ENCODE data around the gene GLCE. TPM values are rescaled to one million over a fixed set of nuclear protein-coding genes. Genes with fewer than 3 reads are reported as not detected.
"Not testable (repeated sequence)": the region's sequence is repeated elsewhere in the genome, so short reads cannot be mapped to it uniquely, and the experiment has no call there.

The GLCE gene
- total RNA-seq, 1 experiment from 2014 or later: 43.3 TPM

DNA sequence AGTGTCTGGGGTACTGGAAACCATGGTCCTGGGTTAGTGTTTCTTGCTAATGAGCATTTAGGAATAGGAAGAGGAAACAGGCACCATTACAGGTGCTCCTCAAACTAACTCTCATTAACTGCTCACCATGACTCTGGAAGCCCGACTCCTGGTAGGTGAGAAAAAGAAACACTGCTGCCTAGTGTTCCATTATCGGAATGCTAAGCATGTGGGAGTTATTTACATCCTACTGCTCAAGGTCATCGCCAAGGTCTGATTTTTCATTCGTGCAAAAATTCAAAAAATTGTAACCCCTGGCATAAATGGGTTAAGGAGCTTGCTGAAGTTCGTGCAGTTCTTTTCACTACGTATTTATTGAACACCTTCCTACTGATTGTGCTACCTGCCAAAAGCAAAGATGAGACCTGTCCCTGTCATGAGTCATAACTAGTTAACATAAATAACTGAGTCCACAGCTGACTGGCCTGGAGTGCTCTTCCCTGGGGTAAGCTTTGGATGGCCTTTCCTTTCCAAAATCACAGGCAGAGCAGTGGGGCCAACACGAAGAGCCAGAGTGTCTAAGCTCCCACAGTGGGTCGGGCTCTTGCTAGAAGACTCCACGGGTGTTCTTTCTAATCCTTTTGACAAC lies 115.6 kb downstream of the GLCE start:
- in situ Hi-C loops (cut with HindIII; ENCODE audit: low pct_unique_long_range_greater_than_20kb, low sequenced_read_pairs): no loop called here
- DNase-seq (ENCODE audit: low read depth, low spot score): no peak

DNA sequence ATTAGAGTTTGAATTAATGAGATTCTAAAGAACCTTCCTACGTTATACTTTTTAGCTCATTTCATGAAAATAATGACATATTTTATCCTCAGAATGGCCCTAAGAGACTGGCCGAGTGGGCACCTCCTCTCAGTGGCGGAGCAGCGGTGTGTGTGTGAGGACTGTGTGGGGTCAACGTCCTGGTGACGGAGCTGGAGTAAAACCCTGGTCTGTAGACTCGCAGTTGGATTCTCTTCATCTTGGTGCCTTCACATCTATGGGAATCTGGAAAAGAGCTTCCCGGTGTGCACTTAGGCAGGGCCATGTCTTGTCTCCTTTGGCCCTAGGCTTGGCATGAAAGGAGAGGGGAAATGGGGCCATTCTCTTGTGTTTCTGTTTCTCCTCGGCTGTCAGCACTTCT lies 116.9 kb downstream of the GLCE start:
- no peak for DNase-seq (ENCODE audit: low read depth, low spot score)
- in situ Hi-C loops (cut with HindIII; ENCODE audit: low pct_unique_long_range_greater_than_20kb, low sequenced_read_pairs): no loop called here

DNA sequence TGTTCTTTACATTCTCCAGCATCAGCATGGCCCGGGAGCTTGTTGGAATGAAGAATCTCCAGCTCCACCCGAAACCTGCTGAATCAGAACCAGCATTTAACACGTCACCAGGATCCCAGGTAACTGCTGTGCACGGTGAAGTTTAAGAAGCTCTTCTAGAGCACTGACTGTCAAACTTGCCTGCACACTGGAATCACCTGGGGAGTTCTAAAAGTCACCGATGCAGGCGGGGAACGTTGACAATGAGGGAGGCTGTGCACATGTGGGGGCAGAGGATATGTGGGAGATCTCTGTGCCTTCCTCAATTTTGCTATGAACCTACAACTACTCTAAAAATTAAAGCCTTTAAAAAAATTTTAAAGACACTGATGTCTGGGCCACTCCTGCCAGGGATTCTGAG lies 119.2 kb downstream of the GLCE start:
- DNase-seq (ENCODE audit: low read depth, low spot score): no peak
- in situ Hi-C loops (cut with HindIII; ENCODE audit: low pct_unique_long_range_greater_than_20kb, low sequenced_read_pairs): no loop called here

DNA sequence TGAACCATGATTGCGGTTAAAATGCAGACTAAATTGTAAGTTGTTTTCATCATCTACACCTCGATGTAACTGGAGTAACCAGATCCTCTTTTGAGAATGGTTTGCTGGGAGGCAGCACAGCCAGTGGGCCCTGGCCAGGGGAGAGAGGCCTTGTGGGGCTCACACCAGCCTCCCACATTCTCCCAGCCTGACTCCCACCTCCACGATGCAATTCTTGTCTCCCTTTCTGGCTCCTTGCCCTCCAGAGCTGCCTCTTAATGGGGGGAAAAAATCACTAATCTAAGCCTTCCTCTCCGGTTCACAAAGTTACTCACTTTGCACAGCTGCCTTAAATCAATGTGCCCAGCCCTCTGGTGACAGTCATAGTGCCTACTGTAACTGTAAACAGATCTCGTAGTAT lies 120.3 kb downstream of the GLCE start:
- DNase-seq (ENCODE audit: low read depth, low spot score): no peak
- in situ Hi-C loops (cut with HindIII; ENCODE audit: low pct_unique_long_range_greater_than_20kb, low sequenced_read_pairs): no loop called here

DNA sequence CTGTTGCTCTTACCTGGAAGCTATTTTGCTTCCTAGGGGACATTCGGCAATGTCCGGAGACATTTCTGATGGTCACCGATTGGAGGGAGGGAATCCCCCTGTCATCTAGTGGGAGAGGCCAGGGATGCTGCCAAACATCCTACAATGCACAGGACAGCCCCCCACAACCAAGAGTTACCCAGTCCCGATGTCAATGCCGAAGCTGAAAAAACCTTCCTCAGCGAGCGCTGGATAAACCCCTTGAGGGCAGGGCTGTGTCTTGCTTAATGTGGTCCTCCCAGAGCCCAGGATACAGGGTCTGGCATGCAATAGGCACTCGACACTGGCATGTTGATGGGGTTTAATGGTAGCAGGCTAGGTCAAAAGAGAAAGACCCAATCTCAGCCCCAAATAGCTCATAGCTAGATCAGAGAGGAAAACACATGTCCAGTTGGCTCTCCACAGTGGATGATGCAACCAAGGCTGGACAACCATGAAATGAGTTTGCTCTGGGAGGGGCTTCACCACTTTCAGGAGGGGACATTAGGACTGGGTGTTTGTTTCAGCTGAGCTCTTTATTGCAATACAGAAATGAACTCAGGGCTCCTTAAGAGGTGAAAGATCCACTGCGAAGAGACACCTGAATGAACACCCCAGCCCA lies 121.8 kb downstream of the GLCE start:
- in situ Hi-C loops (cut with HindIII; ENCODE audit: low pct_unique_long_range_greater_than_20kb, low sequenced_read_pairs): no loop called here
- no peak for DNase-seq (ENCODE audit: low read depth, low spot score)

DNA sequence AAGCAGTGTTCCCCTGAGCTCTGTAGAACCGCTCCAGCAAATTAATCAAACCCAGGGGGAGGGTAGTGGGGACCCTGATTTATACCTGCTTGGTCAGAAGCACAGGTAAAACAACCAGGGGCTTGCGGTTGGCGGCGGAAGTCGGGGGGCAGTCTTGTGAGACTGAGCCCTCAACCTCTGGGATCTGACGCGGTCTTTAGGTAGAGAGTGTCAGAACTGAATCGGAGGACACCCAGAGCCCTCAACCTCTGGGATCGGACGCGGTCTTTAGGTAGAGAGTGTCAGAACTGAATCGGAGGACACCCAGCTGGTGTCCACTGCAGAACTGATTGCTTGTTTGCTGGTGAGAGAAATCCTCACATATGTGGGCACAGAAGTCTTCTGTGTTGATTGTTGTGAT lies 125.4 kb downstream of the GLCE start:
- no peak for DNase-seq (ENCODE audit: low read depth, low spot score)
- in situ Hi-C loops (cut with HindIII; ENCODE audit: low pct_unique_long_range_greater_than_20kb, low sequenced_read_pairs): no loop called here

DNA sequence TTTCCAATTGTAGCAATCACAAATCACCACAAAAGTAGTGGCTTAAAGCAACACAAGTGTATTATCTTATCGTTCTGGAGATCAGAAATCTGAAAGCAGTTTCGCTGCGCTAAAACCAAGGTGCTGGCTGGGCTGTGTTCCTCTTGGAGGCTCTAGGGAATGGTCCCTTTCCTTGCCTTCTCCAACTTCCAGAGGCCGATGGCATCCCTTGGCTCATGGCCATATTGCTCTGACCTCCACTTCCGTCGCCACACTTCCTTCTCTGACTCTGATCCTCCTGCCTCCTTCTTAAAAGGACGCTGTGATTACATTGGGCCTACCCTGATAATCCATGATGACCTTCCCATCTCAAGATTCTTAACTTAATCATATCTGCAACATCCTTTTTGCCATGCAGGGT lies 127.6 kb downstream of the GLCE start:
- in situ Hi-C loops (cut with HindIII; ENCODE audit: low pct_unique_long_range_greater_than_20kb, low sequenced_read_pairs): no loop called here
- no peak for DNase-seq (ENCODE audit: low read depth, low spot score)

DNA sequence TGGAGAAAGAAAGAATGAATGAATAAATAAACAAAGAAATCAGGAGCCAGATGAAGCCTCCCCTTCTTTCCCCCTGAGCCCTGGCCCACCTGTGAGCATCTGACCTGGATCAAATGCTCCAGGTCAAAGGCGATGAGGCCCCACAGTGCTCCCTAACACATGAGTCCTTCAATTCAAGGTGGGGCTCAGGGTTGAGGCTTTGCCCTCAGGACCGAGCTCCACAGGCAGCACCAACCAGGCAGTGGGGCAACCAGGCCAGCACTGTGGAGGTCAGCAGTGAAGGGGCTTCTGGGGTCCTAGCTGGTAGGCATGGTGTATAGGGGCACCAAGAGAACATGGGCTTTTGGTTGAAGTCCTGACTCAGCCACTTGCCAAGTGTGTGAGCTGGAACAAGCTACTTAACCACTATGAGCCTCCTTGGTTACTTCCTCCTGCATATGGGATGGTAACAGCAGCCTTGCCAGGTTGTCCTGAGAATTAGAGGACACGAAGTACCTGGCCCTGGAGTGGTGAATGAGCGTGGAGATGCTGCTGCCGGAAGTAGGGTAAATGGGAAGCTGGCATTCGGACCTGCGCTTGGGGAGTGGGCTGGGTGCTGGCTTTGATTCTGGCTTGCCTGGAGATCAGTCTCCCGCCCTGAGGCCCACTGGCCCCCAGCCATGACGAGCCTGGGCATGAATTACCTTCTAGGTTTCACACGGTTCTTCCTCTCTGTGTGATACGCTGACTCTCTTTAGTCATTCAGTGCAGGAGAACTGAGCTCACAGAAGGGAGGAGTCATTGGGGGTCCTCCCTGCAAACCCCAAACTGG lies 128.3 kb downstream of the GLCE start:
- in situ Hi-C loops (cut with HindIII; ENCODE audit: low pct_unique_long_range_greater_than_20kb, low sequenced_read_pairs): no loop called here
- DNase-seq (ENCODE audit: low read depth, low spot score): no peak

DNA sequence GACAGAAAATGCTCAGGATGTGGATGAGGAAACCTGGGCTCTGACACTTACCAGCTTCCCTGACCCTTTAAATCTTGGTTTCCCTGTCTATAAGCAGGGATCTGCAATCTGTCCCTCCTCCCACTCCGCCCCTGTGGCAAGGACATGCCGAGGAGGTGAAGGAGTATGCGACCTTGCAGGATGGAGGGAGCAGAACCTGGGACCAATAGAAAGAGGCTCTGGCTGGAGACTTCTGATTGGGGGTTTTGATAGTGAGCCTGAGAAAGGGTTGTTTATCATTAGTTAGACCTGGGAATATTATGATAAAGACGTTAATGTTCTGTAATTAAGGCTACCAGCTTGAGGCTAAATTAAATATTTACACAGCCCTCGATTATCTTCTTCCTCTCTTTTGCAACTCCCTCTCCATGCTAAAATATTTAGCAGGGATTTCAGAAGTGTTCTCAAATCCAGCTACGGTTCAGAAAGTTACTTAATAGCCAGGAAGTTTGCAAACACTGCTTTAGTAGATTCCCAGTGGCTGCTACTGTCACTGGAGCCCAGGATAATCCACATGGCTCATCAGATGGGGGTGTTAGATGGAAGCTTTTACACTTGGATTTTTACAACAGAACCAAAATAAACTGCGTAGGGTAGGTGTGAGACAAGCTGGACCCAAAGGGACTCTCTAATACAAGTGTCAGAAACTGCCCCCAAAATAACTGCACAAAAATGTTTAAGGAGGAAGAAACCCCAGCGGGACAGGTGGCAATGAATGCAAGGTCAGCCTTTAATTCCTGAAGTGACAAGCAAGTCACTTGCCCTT lies 129.1 kb downstream of the GLCE start:
- in situ Hi-C loops (cut with HindIII; ENCODE audit: low pct_unique_long_range_greater_than_20kb, low sequenced_read_pairs): no loop called here
- no peak for DNase-seq (ENCODE audit: low read depth, low spot score)

DNA sequence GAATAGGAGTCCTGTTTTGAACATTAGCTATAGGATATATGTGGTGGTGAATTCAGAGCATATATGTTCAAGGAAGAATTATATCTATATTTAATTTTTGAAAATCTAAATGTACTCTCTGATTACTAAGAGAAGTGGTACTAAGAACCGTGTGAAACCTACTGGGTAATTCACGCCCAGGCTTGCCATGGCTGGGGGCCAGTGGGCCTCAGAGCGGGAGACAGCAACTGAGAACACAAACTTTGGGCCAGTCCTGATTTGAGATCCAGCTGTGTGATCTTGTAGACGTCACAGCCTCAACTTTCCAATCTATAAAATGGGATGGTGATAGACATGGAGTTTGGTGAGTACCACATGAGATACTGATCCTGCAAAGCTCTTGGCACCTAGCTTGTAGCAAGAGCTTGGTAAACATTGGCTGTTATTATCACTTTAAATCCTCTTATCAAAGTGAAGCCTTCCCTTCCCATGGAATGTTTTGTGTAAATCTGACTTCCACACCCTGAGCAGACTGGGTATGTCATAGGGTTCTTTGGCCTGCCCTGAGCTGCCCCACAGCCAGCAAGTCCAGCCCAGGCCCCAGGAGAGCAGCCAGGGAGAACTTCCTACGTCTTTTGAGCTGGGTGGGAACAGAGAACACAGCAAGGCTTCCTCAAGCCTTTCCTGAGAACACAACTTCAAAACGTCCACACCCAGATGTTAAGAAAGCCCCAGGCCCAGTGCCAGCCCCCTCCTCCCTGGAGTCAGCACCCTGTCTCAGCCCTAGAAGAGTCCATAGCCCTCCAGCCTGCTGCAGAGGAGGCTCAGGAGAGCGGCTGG lies 130.1 kb downstream of the GLCE start:
- in situ Hi-C loops (cut with HindIII; ENCODE audit: low pct_unique_long_range_greater_than_20kb, low sequenced_read_pairs): no loop called here
- no peak for DNase-seq (ENCODE audit: low read depth, low spot score)

DNA sequence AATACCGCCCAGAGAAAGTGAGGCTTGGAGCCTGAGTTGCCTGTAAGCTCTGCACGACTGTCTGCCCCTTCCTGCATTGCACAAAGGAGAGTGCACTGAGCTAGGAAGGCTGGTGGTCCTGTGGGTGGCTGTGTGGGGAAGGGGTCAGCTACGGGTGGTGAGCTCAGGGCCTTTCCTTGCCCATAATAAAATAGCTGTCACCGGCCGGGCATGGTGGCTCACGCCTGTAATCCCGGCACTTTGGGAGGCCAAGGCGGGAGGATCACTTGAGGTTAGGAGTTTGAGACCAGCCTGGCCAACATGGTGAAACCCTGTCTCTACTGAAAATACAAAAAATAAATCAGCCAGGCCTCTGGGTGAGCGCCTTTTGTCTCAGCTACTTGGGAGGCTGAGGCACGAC lies 131.2 kb downstream of the GLCE start:
- DNase-seq (ENCODE audit: low read depth, low spot score); in situ Hi-C loops (cut with HindIII; ENCODE audit: low pct_unique_long_range_greater_than_20kb, low sequenced_read_pairs): not testable (repeated sequence)

DNA sequence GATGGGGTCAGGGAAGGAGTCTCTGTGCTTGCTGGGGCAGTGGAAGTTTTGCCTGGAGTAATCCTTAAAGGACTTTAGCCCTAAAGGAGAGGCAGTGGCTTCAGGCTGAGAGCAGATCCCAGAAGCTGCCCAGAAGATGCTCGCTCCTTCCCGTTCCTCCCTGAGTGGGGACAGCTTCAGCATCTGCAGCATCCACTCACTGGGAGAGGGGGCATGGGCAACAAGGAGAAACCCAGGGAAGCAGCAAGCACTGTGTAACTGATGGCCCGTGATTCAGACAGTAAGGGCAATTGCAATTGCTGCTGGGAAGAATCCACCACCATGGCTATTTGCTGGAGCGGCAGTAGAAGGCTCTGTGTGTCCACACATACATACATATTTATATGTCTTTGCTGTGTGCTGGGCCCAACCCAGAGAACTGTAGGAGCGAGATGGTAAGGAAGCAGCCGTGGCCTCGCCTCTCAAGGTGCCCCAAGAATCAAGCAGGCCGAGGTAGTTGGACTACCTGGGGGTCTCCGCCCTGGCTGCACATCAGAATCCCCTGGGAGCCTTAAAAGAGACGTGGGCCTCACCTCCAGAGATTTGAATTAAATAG lies 132.5 kb downstream of the GLCE start:
- in situ Hi-C loops (cut with HindIII; ENCODE audit: low pct_unique_long_range_greater_than_20kb, low sequenced_read_pairs): no loop called here
- no peak for DNase-seq (ENCODE audit: low read depth, low spot score)

DNA sequence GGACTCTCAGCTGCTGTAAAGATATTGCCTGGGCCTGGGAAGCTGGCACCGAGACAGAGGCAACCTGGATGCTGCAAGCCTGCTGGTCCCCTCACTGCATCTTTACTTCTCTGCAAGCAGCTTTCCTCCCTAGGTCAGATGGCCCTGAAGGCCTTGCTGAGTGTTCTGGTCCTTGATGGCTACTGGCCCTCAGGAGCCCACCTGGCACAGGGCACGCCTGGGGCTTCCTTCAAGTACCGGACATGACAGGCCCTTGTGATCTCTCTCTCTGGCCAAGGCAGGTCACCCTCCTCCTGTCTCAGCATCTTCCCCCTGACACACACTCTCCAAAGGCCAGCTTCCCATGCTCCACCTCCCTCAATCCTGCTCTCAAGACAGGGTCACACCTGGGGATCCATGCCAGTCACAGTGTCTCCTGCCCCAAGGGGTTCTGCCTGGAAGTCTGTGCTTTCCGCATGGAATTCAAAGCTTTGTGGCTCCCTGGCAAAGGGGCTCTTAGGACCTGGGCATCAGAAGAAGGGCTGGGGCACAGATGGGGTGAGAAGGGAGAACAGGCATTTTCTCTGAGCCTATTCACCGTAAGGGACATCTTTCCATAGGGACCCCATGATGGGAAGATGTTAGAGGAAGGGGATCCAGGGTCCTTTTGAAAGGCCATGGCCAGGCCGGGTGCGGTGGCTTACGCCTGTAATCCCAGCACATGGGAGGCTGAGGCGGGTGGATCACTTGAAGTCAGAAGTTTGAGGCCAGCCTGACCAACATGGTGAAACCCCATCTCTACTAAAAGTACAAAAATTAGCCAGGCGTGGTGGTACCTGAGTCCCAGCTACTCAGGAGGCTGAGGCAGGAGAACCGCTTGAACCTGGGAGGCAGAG lies 133.5 kb downstream of the GLCE start:
- in situ Hi-C loops (cut with HindIII; ENCODE audit: low pct_unique_long_range_greater_than_20kb, low sequenced_read_pairs): no loop called here
- no peak for DNase-seq (ENCODE audit: low read depth, low spot score)

DNA sequence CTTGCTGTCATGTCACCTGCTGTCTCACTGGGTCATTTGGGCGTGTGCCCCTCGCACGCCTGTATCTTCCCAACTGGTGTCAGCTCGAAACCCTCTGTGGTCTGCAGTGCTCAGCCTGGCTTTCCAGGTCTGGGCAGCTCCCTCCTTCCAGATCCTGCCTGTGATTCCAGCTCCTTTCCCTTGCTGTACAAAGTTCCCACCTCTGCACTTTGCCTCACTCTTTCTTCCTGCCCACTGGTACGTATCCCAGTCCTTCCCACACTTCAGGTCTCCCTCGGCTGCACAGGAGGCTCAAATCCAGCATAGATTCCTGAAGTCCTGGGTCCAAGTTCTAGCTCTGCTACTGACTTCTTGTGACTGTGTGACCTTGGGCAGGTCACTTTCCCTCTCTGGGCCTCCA lies 136.2 kb downstream of the GLCE start:
- DNase-seq (ENCODE audit: low read depth, low spot score): no peak
- in situ Hi-C loops (cut with HindIII; ENCODE audit: low pct_unique_long_range_greater_than_20kb, low sequenced_read_pairs): no loop called here

DNA sequence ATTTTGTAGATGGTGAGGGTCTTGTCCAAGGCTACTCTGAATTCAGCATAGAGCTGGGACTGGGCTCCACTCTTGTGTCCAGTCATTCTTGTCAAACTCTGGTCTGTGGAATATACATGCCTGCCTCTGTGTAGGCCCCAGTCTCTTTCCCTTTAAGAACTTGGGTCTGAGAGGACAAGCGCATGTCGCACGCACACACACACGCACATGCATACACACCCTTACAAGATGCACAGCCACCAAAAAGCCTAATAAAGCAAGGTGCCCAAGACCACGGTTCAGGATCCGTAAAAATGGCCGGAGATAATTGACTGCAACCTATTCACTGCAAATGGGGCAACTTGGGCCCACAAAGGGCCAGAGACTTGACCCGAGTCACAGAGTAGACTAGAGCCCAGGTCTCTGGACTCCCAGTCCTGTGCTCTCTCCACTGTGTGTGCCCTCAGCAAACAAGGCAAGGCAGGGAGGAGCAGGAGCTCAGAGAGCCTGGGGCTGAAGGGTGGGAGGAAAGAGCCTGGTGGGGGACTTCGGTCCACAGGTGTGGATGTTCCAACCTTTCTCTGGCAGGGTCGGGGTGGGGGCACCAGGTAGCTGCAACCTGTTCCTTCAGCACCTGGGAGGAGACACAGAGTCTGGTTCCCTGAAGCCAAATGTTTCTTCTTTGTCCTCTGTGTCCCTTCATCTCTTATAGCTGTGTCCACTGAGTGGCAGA lies 137.4 kb downstream of the GLCE start:
- in situ Hi-C loops (cut with HindIII; ENCODE audit: low pct_unique_long_range_greater_than_20kb, low sequenced_read_pairs): no loop called here
- no peak for DNase-seq (ENCODE audit: low read depth, low spot score)

DNA sequence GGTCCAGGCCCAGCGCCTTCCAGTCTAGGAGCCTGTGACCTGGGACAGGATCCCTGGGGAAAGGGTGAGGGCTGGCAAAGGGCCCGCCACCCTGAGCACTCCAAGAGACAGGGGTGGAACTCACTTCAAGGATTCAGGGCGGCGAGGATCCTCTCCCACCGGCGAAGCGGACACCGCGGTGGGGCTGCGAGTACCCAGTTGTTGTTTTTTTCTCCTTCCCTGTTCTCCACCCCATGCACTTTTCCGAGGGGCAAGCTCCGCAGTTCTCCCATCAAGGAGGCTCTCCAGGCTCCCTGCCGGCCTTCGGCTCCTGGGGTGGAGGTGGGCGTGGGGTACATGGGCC lies 137.9 kb downstream of the GLCE start:
- in situ Hi-C loops (cut with HindIII; ENCODE audit: low pct_unique_long_range_greater_than_20kb, low sequenced_read_pairs): no loop called here
- no peak for DNase-seq (ENCODE audit: low read depth, low spot score)

Measured in SK-MEL-5 (cell line).